Suprapubic skin (tissue), 4 donors: Measurements from ENCODE around the gene EVL.

Experiments used
- EP300 ChIP-seq: sonication (generic); formaldehyde crosslinking; IDR thresholded peaks from one replicate; pipeline ENCODE4 v1.6.1; 2017; ENCODE audit warnings: antibody characterized with exemption
- POLR2A ChIP-seq, 2 donors: fragments of 450-650 bp; IDR thresholded peaks; one replicate each; pipeline ENCODE4 v1.6.1; 2017; ENCODE audit warnings: antibody characterized with exemption in 2 of 2, mild to moderate bottlenecking in 2 of 2, moderate library complexity in 2 of 2
- POLR2AphosphoS5 ChIP-seq, 3 donors: sonication (generic); formaldehyde crosslinking; IDR thresholded peaks; one replicate each; pipeline ENCODE4 v1.6.1; 2017; ENCODE audit warnings: antibody characterized with exemption in 3 of 3
- TF ChIP-seq, protein P1 (sequence below), 2 donors: fragments of 200-600 bp in 1 of 2; fragments of 450-650 bp in 1 of 2; sonication (generic) in 1 of 2; IDR thresholded peaks; one replicate each; pipeline ENCODE4 v1.5.1; 2016 to 2019; ENCODE audit warnings: antibody characterized with exemption in 2 of 2, mild to moderate bottlenecking in 1 of 2, moderate library complexity in 1 of 2

DNA sequence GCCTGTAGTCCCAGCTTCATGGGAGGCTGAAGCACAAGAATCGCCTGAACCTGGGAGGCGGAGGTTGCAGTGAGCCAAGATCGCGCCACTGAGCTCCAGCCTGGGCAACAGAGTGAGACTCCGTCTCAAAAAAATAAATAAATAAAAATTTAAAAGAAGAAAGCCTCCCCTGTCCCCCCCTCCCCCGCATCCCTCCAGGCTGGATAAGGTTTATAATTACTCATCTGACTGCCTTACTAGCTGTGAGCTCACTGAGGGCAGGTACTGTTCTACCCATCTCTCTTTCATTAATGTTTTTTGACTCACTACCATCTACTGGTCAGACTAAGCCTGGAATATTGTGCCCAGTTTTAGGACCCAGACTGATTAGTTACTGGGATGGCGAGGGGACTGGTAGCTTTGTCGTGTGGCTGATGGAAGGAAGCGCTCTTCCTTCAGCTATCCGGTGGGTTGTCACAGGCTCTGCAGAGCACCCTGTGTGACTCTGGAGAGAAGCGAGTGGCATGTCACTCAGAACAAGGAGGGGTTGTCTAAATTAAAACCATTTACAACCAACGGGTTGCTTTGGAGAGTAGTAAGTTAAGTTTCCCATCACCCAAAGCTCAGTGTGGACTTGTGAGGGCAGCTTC lies 16.9 kb downstream of the EVL start:
- TF ChIP-seq, protein P1, sequence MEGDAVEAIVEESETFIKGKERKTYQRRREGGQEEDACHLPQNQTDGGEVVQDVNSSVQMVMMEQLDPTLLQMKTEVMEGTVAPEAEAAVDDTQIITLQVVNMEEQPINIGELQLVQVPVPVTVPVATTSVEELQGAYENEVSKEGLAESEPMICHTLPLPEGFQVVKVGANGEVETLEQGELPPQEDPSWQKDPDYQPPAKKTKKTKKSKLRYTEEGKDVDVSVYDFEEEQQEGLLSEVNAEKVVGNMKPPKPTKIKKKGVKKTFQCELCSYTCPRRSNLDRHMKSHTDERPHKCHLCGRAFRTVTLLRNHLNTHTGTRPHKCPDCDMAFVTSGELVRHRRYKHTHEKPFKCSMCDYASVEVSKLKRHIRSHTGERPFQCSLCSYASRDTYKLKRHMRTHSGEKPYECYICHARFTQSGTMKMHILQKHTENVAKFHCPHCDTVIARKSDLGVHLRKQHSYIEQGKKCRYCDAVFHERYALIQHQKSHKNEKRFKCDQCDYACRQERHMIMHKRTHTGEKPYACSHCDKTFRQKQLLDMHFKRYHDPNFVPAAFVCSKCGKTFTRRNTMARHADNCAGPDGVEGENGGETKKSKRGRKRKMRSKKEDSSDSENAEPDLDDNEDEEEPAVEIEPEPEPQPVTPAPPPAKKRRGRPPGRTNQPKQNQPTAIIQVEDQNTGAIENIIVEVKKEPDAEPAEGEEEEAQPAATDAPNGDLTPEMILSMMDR (IDR thresholded peaks at IDR 0.05), result no peak
- no peak for TF ChIP-seq POLR2A (IDR thresholded peaks at IDR 0.05)
- no peak for TF ChIP-seq EP300
- no peak for TF ChIP-seq POLR2AphosphoS5 (IDR thresholded peaks at IDR 0.05)
